G401.6 (cell line): ENCODE measurements around the gene MSL3B.
"Not testable (repeated sequence)": the region's sequence is repeated elsewhere in the genome, so short reads cannot be mapped to it uniquely, and the experiment has no call there.

Experiments used
- FAIRE-seq: peaks from 2 replicates; lab custom pipeline; 2012; peaks lifted over from hg19 to GRCh38; lab: Jason Lieb, UNC

MSL3B gene

DNA sequence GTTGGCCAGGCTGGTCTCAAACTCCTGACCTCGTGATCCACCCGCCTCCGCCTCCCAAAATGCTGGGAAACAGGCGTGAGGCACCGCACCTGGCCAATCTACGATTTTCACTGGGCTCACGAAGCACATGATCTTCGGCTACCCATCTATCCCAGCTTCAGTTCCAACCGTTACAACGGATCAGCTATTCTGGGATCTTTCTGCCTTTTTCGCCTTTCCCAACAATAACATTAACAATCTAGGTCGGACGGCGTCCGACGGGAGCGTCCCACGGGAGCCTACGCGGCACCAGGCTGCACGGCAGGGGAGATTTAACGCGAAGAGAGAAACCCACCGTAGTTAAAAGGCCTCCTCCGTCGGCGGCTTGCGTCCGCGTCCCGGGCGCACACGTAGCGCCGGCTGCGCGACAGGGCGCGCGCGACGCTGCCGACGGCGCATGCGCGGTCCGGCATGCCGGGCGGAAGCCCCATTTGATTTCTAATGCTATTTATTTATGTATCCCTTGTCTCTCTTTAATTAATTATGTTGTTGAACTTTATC is at the start of gene MSL3B:
TSS of gene MSL3B (minus strand) at position 394 of the 540 bp plus-strand sequence.
- no peak for FAIRE-seq

DNA sequence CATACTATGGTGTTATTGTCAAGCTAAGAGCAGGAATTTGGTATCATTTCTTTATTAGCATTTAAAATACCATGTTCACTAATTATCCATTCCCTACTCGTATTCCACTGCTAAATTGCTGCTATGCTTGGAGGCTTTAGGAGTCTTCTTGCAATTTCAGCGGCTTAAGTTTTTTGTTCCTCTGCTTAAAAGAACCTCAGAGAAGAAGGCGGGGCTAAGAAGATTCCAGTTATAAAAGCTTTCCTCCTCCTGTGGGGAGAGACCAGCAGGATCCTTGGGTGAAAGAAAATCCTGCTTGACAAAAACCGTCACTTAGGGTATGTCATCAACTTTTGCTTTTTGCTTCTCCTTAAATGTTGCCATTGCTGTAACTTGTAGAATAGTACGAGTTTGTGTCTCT is 48.9 kb upstream of the MSL3B start, which contains the start of gene TRPM8:
TSS of gene TRPM8 (plus strand) at position 258 of the 400 bp plus-strand sequence. CDS start 9,165 bp downstream, outside the sequence.
- no peak for FAIRE-seq

DNA sequence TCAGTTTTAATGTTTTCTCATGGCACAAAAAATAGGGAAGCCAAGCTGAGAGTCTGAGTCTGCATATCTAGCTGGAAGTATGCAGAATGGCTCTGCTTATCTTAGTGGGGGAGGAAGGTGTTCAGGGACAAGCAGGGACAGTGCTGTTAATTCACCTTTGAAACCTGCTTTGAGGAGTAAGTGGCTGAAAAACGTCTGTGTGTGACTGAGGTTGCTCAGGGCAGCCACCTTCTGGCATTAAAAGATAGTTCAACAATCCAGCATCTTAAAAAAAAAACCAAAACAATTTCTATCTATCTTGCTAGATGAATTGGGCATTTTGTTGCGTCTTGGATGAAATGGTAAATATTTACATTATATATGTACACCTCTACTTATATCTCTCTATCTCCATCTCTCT is 46.9 kb upstream of the MSL3B start:
- no peak for FAIRE-seq

DNA sequence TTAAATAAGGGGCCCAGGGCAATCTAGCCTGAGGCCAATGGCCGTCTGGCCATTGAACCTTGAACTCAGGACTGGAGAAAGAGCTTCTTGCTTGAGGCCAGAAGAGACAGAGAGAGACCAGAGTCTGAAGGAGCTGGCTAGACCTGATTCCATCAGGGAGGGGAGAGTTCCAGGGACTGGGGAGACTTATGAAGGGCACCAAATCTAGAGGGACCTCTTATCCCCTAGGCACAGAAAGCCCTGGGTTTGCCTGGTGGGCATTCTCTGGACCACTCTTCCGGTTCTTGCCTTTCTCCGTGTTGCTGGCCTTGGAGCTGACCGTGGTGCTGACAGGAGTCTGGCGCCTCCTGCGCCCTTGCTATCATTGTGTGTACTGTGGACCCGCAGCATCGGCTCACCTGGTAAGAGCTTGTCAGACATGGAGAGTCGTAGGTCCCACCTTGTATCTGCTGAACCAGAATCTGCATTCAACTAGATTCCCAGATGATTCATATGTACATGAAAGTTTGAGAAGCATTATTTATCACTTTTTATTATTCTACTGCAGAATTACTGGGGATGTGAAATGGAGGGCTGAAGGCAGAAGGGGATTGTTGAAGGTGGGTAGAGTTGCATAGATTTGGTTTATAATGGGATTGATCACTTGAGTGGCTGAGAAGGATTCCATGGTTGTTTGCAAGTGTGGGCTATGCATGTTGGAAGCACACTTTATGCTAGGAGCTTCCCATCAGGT is 44.7 kb upstream of the MSL3B start:
- no peak for FAIRE-seq

DNA sequence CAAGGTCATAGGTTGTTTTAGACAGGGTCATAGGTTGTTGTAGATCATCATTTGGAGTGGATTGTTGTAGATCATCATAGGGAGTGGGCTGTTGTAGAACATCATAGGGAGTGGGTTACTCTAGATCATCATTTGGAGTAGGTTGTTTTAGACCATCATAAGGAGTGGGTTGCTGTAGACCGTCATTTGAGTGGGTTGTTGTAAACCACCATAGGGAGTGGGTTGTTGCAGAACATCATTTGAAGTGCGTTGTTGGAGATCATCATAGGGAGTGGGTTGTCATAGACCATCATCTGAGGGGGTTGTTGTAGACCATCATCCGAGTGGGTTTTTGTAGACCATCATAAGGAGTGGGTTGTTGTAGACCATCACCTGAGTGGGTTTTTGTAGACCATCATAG is 39.4 kb upstream of the MSL3B start:
- no peak for FAIRE-seq

DNA sequence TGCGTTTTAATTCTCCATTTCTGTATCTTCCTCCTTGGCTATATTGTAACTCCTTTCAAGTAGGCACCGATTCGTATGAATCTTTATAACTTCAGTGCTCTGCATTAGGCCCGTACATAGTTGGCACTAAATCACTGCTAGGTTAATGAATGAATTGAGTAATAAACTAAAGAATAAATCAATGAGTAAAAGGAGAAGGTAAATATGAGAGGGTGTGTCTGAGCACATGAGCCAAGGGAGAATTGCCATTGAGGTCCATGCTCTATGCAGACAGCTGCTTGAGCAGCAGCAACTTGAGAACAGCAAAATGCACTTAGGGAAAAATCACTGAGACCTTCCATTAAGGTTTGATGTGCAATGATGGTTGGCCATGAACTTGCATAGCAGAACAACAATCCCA is 37.8 kb upstream of the MSL3B start:
- FAIRE-seq = no peak

DNA sequence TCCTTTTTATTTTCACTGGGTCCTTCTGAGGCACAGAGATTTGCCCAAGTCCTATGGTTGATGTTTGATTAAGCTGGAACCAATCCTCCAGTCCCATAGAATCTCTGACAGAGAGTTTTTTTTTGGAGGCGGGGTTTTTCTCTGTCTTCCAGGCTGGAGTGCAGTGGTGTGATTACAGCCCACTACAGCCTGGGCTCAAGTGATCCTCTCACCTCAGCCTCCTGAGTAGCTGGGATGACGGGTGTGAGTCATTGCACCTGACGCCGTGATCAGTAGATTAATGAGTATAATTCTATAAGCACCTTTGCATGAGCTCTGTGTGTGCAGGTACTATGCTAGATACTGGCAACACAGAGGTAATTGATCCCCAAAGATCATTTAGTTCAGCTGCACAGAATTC is 33.7 kb upstream of the MSL3B start:
- no peak for FAIRE-seq

DNA sequence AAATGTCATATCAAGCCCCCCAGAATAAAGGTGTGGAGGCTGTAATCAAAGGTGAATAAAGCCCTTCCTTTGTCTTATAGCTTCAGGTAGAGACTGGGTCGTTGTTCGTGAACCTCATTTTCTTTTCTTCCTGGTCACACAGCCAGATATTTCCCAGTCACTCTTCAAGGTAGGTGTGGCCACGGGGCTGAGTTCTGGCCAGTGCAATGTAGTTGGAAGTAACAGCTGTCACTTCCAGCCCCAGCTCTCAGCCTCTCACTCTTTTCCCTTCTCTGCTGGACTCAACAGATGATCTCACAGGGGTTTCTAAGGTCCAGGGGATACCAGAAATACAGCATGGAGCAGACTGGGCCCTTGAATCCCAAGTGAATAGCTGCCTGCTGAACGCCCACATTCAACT is 33.2 kb upstream of the MSL3B start:
- FAIRE-seq = no peak

DNA sequence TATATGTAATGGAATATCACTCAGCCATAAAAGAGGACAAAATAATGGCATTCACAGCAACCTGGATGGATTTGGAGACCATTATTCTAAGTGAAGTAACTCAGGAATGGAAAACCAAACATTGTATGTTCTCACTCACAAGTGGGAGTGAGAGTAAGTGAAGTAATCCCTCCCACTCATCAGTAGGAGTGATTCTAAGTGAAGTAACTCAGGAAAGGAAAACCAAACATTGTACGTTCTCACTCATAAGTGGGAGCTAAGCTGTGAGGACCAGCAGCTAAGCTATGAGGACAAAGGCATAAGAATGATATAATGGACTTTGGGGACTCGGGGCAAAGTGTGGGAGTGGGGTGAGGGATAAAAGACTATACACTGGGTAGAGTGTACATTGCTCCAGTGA is 28.1 kb upstream of the MSL3B start:
- not testable (repeated sequence) for FAIRE-seq

DNA sequence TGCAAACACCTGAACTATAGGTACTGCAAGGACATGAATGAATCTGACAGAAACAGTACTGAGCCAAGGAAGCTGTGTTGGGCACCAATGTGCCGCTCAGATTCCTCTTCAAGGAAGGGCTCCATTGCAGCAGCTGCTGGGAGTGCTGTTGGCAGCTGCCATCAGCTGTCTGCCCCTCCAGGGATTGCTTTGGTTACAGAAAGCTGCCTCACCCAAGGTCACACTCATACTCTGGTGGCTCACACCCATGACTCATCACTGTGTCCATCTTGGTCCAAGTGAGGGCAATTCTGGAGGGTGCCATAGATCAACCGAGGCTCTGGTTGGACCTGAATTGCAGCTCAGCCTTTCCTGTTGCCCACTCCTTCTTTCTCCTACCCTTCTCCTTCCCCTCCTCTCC is 24.6 kb upstream of the MSL3B start:
- FAIRE-seq = no peak

DNA sequence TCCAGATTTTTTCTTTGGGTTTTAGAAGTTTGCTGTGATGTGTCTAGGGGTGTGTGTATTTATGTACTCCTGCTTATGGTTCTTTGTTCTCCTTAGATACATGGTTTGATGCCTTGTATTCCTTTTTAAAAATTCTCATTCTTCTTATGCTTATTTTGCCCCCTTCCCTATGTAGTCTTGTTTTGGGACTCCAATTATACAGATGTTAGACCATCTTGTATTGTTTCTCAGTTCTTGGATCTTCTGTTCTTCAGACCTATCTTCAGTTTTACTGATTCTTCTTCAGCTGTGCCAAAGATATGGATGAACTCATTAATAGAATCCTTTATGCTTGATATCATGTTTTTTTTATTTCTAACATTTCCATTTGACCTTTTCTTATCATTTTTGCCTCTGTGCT is 14.2 kb upstream of the MSL3B start:
- no peak for FAIRE-seq

DNA sequence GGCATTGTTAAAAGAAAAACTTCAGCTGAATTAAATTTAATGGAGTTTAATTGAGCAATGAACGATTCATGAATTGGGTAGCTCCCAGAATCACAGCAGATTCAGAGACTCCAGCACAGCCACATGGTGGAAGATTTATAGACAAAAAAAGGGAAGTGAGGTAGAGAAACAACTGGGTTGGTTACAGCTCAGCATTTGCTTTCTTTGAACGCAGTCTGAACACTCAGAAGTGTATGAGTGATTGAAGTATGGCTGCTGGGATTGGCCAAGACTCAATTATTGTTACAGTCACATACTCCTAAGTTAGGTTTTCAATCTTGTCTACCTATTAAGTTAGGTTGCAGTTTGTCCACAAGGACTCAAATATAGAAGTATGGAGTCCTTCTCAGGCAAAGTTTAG is 3.9 kb upstream of the MSL3B start:
- FAIRE-seq = not testable (repeated sequence)

DNA sequence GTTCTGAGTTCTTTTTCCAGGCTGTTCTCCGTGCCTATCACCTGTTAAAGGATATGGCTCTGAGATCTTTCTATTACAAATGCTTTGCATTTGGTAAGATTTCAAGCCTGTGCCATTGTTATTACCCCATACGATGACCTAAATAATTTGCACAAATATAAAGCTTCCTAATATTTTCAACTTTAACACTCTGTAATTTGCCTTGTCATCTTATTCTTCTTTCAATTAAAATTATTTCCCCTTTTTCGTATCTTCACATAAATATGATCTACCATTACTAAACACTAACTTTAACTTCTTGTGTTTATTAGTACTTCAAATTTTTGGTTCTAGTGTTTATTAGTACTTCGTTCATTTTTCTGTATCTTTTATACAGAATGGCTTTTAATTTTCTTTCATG is 3.2 kb upstream of the MSL3B start:
- FAIRE-seq = peak; percentile 30

DNA sequence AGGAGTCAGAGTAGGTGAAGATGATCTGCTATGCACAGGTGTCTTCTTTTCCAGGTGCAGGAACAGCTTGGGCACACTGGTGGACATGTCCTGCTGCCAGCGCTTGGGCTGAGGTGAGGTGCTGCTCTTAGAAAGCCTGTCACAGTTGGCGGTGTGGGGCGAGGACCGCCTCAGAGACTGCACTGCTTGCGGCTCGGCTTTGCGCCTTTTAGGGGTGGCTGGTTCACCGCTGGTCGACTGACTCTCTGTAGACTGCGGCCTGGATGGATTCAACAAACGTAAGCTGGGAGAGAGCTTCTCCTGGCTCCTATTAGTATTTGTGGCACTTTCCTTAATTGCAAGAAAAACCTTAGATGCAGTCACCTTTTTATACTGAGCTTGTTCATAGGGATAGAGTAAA is 1.7 kb downstream of the MSL3B start:
- FAIRE-seq = no peak

DNA sequence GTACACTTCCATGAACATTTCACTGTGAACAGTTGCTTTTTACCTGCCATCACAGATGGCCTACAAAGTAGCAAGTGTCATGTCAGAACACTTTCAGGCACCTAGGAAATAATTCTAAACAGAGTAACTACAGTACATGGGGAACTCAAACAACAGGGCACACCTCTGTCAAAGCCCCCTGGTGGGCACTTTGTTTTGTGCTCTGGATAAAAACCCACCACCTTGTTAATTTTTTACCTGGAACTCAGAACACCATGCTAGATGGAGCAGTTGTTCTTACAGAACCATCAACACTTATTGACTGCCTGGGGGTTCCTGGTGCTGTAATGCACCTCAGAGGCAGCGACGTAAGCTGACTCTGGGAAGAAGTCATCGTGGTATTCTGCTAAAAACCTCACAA is 2.3 kb downstream of the MSL3B start:
- no peak for FAIRE-seq

DNA sequence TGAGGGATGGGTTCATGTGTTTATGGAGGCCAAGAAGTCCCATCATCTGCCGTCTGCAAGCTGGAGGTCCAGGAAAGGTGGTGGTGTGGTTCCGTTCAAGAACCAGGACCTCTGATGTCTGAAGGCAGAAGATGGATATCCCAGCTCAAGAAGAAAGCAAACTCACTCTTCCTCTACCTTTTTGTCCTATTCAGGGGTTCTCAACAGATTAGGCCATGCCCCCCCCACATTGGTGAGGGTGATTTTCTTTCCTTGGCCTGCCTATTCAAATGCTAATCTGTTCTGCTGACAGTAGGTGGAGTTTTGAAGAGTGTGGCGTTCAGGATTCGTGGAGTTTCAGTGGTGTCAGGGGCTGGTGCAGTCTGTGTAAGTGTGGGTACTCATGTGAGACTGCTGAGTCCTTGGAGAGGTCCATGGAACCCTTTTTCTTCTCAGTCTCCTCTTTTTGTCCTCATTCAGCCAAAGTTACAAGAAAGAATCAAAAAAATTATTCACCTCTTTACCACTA is 5.9 kb downstream of the MSL3B start:
- FAIRE-seq = no peak

DNA sequence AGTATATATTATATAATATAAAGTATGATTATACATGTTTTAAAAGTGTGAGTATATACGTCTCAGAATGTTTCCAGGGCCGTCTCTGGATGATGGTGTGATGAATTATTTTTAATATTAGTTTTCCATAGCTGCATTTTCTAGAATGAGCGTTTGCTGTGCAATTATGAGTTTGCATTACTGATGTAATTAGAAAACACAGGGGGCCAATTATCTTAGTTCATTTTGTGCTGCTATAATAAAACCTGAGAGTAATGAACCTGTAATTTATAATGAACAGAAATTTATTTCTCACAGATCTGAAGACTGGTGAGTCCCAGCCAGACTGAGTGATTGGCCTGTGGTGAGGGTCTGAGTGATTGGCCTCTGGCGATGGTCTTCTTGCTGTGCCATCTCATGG is 9.9 kb downstream of the MSL3B start:
- FAIRE-seq = no peak

DNA sequence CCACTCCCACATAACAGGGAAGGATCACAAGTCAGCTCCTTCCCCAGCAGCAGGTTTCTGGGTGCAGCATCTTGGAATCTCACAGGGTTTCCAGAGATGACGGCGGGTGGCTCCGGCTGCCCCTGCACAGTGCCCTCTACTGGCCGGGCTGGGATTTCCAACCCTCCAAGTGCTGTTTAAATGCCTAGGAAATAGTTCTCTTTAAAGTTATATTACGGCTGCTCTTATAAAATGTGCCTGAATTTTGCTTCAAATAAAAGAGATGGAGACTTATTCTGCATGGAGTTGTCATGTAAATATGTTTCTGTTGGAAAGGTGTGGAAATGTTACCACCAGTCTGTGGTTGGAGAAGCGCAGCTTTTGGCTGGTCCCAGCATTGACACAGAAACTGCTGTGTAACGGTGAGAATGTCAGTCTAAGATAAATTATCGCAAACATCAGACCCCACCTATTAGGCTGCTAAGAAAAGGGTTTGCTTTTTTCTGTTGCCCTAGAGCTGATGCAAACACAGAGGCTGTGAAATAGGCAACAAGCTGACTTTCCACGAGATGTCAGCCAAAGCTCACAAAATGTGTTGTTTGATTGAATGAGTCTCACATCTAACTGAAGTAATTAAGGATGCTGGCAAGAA is 10.6 kb downstream of the MSL3B start:
- no peak for FAIRE-seq

DNA sequence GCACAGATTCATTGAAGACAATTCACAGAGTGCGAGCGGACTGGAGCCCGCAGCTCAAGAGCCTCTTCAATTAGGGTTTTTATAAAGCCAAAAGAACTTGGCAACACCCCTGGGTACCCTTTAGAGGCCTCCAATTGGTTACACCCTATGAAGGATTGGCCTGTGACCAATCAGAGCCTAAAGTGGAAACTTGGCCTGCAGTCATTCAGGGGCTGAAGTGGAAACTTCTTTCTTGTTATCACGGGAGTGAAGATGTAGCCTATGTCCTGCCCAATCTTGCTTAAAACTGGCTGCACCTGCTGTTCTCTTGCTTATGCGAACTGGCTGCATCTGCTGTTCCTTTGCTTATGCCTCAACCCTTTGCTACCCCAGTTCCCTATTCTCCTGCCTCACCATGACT is 12.0 kb downstream of the MSL3B start:
- no peak for FAIRE-seq

DNA sequence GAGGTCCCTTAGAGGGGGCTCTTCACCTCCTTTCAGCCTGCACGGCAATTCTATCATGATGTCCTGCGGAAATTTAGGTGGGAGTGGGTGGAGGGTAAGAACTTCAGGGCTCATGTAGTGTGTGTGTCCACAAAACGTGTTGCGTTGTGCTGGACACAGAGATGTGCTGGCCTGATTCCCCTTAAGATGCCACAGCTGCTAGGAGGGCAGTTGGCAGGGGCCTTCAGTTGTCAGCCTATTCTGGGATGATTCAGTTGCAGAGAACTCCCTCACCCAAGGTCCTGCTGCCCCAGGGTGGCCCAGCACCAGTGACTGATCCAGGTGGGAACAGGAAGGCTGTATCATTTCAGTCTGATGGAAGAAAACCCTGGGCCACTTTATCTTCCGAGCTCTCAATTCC is 12.8 kb downstream of the MSL3B start:
- no peak for FAIRE-seq

DNA sequence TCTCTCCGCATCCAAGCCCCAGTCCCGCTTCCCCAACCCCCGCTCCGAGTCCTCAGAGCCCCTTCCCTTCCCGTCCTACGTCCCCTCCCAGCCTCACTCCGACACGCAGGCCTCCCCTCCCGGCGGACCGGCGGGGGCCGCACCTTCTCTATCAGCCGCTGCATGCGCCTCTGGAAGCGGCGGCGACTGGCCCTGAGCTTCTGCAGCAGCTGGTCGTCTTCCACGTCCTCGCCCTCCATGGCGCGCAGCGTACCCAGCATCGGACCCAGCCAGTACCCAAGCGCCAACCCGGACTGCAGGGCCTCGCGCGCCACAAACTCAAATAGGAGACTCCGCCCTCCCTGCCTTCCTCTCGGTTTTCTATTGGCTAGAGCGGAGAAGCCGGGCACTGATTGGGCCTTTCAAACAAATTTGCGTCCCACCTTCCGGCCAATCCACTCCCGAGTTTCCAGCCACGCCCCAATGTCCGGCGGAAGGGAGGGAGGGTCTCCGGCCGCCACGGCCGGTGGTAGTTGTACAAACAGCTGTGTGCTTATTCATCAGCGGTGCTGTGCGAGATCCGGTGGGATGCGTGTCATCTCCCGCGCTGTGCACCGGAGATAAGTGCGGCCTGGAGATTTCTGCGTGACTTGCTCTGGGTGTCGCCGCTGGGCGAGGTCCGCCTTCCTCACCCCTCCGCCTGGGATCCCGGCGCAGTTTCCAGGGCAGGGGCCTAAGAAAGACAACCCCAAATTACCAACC is 13.8 kb downstream of the MSL3B start, which contains the start of gene HJURP:
TSS of gene HJURP (minus strand) at position 295 of the 741 bp plus-strand sequence. CDS start at position 260, 35 bp downstream.
- peak; percentile 97 for FAIRE-seq

DNA sequence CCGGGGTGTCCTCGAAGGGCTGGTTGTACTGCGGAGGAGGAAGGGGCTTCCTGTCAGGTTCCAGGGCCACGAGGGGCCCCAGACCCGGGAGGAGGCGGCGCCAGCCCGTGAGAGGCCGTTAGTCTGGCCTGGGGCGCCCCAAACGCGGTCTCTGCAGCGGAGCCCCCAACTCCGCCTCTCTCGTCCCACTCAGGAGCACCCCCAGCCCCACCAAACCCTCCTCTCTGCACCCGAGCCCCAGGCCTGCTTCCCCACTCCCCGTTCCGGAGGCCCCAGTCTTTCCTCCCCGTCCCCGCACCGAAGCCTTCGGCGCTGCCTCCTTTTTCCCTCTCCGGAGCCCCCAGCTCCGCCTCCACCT is 14.3 kb downstream of the MSL3B start:
- no peak for FAIRE-seq

DNA sequence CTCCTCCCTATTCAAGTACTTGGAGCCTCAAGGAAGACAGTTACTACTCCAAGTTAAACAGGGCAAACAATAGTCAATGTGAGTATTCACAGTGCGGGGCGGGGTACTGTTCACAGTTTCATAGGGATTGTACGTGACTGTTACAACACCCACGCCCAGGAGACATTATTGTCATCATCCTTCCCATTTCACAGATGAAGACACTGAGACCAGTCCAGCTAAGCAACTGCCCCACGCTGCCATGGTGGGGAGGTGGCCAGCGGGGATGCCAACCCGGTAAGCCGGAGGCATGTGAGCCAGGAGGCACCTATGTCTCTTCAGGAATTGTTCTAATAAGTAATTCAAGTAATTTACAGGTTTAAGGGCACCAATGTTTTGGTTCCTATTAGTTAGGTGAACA is 14.8 kb downstream of the MSL3B start:
- no peak for FAIRE-seq
